Ascending aorta (tissue), 2 donors: Measurements from ENCODE around the gene ANP32B. TPM values are rescaled to one million over a fixed set of nuclear protein-coding genes. Genes with fewer than 3 reads are reported as not detected.
A peak's percentile ranks its signal among the peaks of the same experiment; 100 is the strongest.
"Not testable (repeated sequence)": the region's sequence is repeated elsewhere in the genome, so short reads cannot be mapped to it uniquely, and the experiment has no call there.

Experiments used
- DNase-seq, 2 donors: peaks; one replicate each; pipeline ENCODE4 v3.0.0-alpha.2; 2019; ENCODE audit warnings: low spot score in 2 of 2
- H3K27ac ChIP-seq, 2 donors: fragments of 200-600 bp; sonication (generic); one replicate each; pipeline ENCODE4 v1.5.1; 2016 to 2017; ENCODE audit warnings: mild to moderate bottlenecking in 1 of 2
- H3K27me3 ChIP-seq: fragments of 200-600 bp; sonication (generic); one replicate; pipeline ENCODE4 v1.5.1; 2017
- H3K36me3 ChIP-seq, 2 donors: fragments of 200-600 bp; sonication (generic); one replicate each; pipeline ENCODE4 v1.5.1; 2016
- H3K4me1 ChIP-seq, 2 donors: fragments of 200-600 bp; sonication (generic); one replicate each; pipeline ENCODE4 v1.5.1; 2016 to 2017; ENCODE audit warnings: mild to moderate bottlenecking in 1 of 2
- H3K4me3 ChIP-seq, 2 donors: fragments of 200-600 bp; sonication (generic); one replicate each; pipeline ENCODE4 v1.5.1; 2016 to 2017; ENCODE audit warnings: mild to moderate bottlenecking in 1 of 2
- H3K9me3 ChIP-seq, 2 donors: fragments of 200-600 bp; sonication (generic); one replicate each; pipeline ENCODE4 v1.5.1; 2016
- intact Hi-C: fragments of 100-400 bp; cut with DNase I; formaldehyde crosslinking; loops from one replicate; pipeline ENCODE4 v1.15.1; 2023
- total RNA-seq: library from RNA; depleted of rRNA; stranded (reverse); fragments of >200 nt; gene quantifications from one replicate; pipeline ENCODE4 v1.1.0, GENCODE V29; 2016
- TF ChIP-seq, protein P1 (sequence below), 3 experiments: fragments of 200-600 bp in 2 of 3; fragments of 450-650 bp in 1 of 3; sonication (generic) in 2 of 3; IDR thresholded peaks; one replicate each; pipeline ENCODE4 v1.5.1; 2016 to 2019; ENCODE audit warnings: antibody characterized with exemption in 3 of 3, mild to moderate bottlenecking in 1 of 3, moderate library complexity in 1 of 3

ANP32B gene
- total RNA-seq, 1 donor from 2014 or later: 13.9 TPM

DNA sequence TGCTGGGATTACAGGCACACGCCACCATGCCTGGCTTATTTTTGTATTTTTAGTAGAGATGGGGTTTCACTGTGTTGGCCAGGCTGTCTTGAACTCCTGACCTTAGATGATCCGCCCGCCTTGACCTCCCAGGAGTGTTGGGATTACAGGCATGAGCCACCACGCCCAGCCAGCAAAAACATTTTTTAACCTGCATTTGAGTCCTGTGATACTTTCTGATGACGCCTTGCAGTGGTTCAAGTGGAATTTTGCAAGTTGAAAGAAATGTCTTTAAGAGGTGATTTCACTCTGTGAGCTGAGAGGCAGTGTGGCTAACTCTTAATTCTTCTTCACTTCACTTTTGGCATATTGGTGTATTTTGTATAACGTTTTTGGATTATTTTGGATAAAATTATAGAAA, 9.1 kb downstream of the ANP32B start:
- intact Hi-C loops: no loop called here
- DNase-seq: no peak
- peaks cover 3 to 39% of the 10 kb centered on the region in 2 donors for H3K4me1 ChIP-seq

GRCh38 chr9:97993000-97993399, 9.9 kb downstream of the ANP32B start:
- Histone ChIP-seq H3K9me3 (no peaks in the 10 kb centered on the region), H3K36me3 (peaks cover 8 to 13% of the 10 kb centered on the region in 2 donors), H3K4me1 (peaks cover 3 to 37% of the 10 kb centered on the region in 2 donors), H3K27me3 (no peaks in the 10 kb centered on the region), H3K4me3 (no peak overlapping the region), H3K27ac (no peak overlapping the region)
- intact Hi-C loops: no loop called here
- TF ChIP-seq, protein P1, sequence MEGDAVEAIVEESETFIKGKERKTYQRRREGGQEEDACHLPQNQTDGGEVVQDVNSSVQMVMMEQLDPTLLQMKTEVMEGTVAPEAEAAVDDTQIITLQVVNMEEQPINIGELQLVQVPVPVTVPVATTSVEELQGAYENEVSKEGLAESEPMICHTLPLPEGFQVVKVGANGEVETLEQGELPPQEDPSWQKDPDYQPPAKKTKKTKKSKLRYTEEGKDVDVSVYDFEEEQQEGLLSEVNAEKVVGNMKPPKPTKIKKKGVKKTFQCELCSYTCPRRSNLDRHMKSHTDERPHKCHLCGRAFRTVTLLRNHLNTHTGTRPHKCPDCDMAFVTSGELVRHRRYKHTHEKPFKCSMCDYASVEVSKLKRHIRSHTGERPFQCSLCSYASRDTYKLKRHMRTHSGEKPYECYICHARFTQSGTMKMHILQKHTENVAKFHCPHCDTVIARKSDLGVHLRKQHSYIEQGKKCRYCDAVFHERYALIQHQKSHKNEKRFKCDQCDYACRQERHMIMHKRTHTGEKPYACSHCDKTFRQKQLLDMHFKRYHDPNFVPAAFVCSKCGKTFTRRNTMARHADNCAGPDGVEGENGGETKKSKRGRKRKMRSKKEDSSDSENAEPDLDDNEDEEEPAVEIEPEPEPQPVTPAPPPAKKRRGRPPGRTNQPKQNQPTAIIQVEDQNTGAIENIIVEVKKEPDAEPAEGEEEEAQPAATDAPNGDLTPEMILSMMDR (IDR thresholded peaks at IDR 0.05): no peak
- no peak for DNase-seq

More for the DNA sequence above, 9.1 kb downstream of the ANP32B start:
- TF ChIP-seq, protein P1 (IDR thresholded peaks at IDR 0.05): no peak
- no peaks in the 10 kb centered on the region for H3K27me3 ChIP-seq
- H3K9me3 ChIP-seq: no peaks in the 10 kb centered on the region
- no peak overlapping the region for H3K27ac ChIP-seq
- peaks cover 8 to 13% of the 10 kb centered on the region in 2 donors for H3K36me3 ChIP-seq
- no peak overlapping the region for H3K4me3 ChIP-seq

- H3K4me1 ChIP-seq: peaks cover 3 to 30% of the 10 kb centered on the region in 2 donors
- no peak overlapping the region for H3K4me3 ChIP-seq
- peaks cover 11 to 16% of the 10 kb centered on the region in 2 donors for H3K36me3 ChIP-seq
- DNase-seq: no peak
- TF ChIP-seq, protein P1 (IDR thresholded peaks at IDR 0.05): no peak
- H3K9me3 ChIP-seq: no peaks in the 10 kb centered on the region
- no peak overlapping the region for H3K27ac ChIP-seq
- intact Hi-C loops: no loop called here
- no peaks in the 10 kb centered on the region for H3K27me3 ChIP-seq
These were observed 11.6 kb downstream of the ANP32B start for GRCh38 chr9:97994703-97995102.

DNA sequence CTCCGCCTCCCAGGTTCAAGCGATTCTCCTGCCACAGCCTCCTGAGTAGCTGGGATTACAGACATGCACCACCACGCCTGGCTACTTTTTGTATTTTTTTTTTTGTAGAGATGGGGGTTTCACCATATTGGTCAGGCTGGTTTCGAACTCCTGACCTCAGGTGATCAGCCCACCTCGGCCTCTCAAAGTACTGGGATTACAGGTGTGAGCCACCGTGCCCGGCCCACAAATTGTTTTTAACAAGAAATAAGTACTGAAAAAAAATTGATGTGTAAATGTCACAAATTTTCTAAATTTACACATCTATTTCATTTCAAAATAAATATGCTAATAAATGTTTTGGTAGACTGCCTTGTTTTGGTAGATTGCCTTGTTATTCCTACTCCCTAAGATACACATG, 13.5 kb downstream of the ANP32B start:
- DNase-seq, H3K27ac ChIP-seq, H3K27me3 ChIP-seq, H3K9me3 ChIP-seq, H3K4me3 ChIP-seq, intact Hi-C loops: not testable (repeated sequence)
- H3K4me1 ChIP-seq: peaks cover 3 to 16% of the 10 kb centered on the region in 2 donors
- H3K36me3 ChIP-seq: peaks cover 16 to 20% of the 10 kb centered on the region in 2 donors

- no peaks in the 10 kb centered on the region for H3K27me3 ChIP-seq
- peak overlapping the region in 1 of 2 donors; percentile 44 for H3K27ac ChIP-seq
- intact Hi-C loops: no loop called here
- H3K4me3 ChIP-seq: no peak overlapping the region
- no peak for DNase-seq
- peaks cover 16 to 20% of the 10 kb centered on the region in 2 donors for H3K36me3 ChIP-seq
- TF ChIP-seq, protein P1 (IDR thresholded peaks at IDR 0.05): no peak
- H3K4me1 ChIP-seq: peaks cover 3 to 19% of the 10 kb centered on the region in 2 donors
- no peaks in the 10 kb centered on the region for H3K9me3 ChIP-seq
These were observed 14.5 kb downstream of the ANP32B start for GRCh38 chr9:97997330-97998276.

DNA sequence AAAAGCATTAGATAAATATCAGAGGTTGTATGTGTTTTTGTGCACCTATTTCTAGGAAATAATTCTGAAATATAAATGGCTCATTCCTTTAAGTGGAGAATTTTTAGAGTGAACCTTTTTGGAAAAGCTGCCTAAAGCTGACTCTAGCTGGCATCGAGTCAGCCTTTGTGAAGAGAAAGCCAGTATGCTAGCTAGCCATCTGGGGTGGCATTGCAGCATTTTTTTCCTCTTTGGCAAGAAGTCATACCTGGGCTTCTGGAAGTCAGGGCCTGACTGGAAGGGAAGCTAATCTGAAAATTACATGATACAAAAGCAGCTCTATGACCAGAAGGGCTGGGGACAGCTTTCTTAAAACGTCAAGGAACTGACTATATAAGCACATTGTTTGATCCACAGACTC, 19.7 kb downstream of the ANP32B start:
- DNase-seq: no peak
- intact Hi-C loops: no loop called here
- Histone ChIP-seq H3K27me3 (no peaks in the 10 kb centered on the region), H3K9me3 (no peaks in the 10 kb centered on the region), H3K4me1 (peaks cover 0 to 4% of the 10 kb centered on the region in 2 donors), H3K4me3 (no peak overlapping the region), H3K27ac (peak overlapping the region; percentile 26 to 55), H3K36me3 (peaks cover 34 to 42% of the 10 kb centered on the region in 2 donors)
- TF ChIP-seq, protein P1 (IDR thresholded peaks at IDR 0.05): no peak
